ENCODE results near the gene C1orf74. TPM values are rescaled to one million over a fixed set of nuclear protein-coding genes. Genes with fewer than 3 reads are reported as not detected.

The C1orf74 gene
- total RNA-seq, 2 experiments from 2014 or later, result 0.63 to 0.67 TPM

GRCh38 chr1:209741193-209741592 is 43.2 kb downstream of the C1orf74 start:
- ChIA-PET CTCF (no interaction called here), POLR2A (no interaction called here)
- no peak overlapping the region for H3K4me3 ChIP-seq (ENCODE audit: low read length)
- intact Hi-C loops (cut with DNase I, micrococcal nuclease), result no loop called here
- peaks cover 17% of the 10 kb centered on the region for H3K4me1 Mint-ChIP-seq (ENCODE audit: low read depth)
- no peaks in the 10 kb centered on the region for H3K27me3 Mint-ChIP-seq
- no peaks in the 10 kb centered on the region for H3K9me3 ChIP-seq (ENCODE audit: control insufficient read depth in 1 of 2, insufficient read depth in 1 of 2, low read length in 2 of 2)
- ATAC-seq (ENCODE audit: poor library complexity), result no peak
- H3K9me3 Mint-ChIP-seq, result no peaks in the 10 kb centered on the region
- peaks cover 4% of the 10 kb centered on the region for H3K4me1 ChIP-seq (ENCODE audit: insufficient read depth, low read length)
- H3K36me3 ChIP-seq (ENCODE audit: insufficient read depth, low read length), result no peaks in the 10 kb centered on the region
- H3K4me3 Mint-ChIP-seq, result no peak overlapping the region
- no peak overlapping the region for H3K27ac ChIP-seq (ENCODE audit: low read depth in 1 of 2, low read length in 2 of 2)
- no peaks in the 10 kb centered on the region for H3K27me3 ChIP-seq (ENCODE audit: control insufficient read depth in 1 of 2, insufficient read depth in 2 of 2, low read length in 2 of 2)
- no peaks in the 10 kb centered on the region for H3K36me3 Mint-ChIP-seq (ENCODE audit: low read depth)
- TF ChIP-seq, protein P1, sequence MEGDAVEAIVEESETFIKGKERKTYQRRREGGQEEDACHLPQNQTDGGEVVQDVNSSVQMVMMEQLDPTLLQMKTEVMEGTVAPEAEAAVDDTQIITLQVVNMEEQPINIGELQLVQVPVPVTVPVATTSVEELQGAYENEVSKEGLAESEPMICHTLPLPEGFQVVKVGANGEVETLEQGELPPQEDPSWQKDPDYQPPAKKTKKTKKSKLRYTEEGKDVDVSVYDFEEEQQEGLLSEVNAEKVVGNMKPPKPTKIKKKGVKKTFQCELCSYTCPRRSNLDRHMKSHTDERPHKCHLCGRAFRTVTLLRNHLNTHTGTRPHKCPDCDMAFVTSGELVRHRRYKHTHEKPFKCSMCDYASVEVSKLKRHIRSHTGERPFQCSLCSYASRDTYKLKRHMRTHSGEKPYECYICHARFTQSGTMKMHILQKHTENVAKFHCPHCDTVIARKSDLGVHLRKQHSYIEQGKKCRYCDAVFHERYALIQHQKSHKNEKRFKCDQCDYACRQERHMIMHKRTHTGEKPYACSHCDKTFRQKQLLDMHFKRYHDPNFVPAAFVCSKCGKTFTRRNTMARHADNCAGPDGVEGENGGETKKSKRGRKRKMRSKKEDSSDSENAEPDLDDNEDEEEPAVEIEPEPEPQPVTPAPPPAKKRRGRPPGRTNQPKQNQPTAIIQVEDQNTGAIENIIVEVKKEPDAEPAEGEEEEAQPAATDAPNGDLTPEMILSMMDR (IDR thresholded peaks at IDR 0.05), result no peak
- DNase-seq, result no peak
- no peak overlapping the region for H3K27ac Mint-ChIP-seq

DNA sequence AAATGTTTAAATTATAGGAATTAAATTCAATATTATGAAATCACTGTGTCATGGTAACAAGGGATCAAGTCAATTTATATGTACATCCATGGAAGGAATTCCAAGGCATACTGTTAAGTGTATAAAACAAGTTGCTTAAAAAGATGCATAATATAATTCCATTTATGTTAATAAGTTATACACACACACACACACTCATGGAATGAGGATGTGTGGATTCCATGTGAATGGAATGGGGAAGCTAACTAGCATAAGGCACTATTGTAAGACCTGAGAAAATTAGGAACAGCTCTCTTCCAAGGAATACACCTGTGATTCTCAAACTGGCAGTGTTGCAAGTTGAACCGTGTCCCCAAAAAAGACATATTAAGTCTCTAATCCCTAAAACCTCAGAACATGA is 46.1 kb downstream of the C1orf74 start:
- Histone ChIP-seq H3K27ac (ENCODE audit: low read depth in 1 of 2, low read length in 2 of 2) (no peak overlapping the region), H3K4me3 (ENCODE audit: low read length) (no peak overlapping the region), H3K27me3 (ENCODE audit: control insufficient read depth in 1 of 2, insufficient read depth in 2 of 2, low read length in 2 of 2) (no peaks in the 10 kb centered on the region), H3K4me1 (ENCODE audit: insufficient read depth, low read length) (peaks cover 4% of the 10 kb centered on the region), H3K9me3 (ENCODE audit: control insufficient read depth in 1 of 2, insufficient read depth in 1 of 2, low read length in 2 of 2) (no peaks in the 10 kb centered on the region), H3K36me3 (ENCODE audit: insufficient read depth, low read length) (no peaks in the 10 kb centered on the region)
- TF ChIP-seq, protein P1 (IDR thresholded peaks at IDR 0.05), result no peak
- no peak for DNase-seq
- Mint-ChIP-seq H3K9me3 (no peaks in the 10 kb centered on the region), H3K36me3 (ENCODE audit: low read depth) (no peaks in the 10 kb centered on the region), H3K4me1 (ENCODE audit: low read depth) (peaks cover 17% of the 10 kb centered on the region), H3K27me3 (no peaks in the 10 kb centered on the region), H3K27ac (no peak overlapping the region), H3K4me3 (no peak overlapping the region)
- CTCF ChIA-PET, result no interaction called here
- intact Hi-C loops (cut with DNase I, micrococcal nuclease), result no loop called here
- ATAC-seq (ENCODE audit: poor library complexity), result no peak
- POLR2A ChIA-PET, result no interaction called here

- no peak overlapping the region for H3K27ac Mint-ChIP-seq
- no peaks in the 10 kb centered on the region for H3K36me3 Mint-ChIP-seq (ENCODE audit: low read depth)
- no peak overlapping the region for H3K4me3 Mint-ChIP-seq
- Histone ChIP-seq H3K4me3 (ENCODE audit: low read length) (no peak overlapping the region), H3K27me3 (ENCODE audit: control insufficient read depth in 1 of 2, insufficient read depth in 2 of 2, low read length in 2 of 2) (no peaks in the 10 kb centered on the region), H3K36me3 (ENCODE audit: insufficient read depth, low read length) (no peaks in the 10 kb centered on the region), H3K27ac (ENCODE audit: low read depth in 1 of 2, low read length in 2 of 2) (no peak overlapping the region), H3K4me1 (ENCODE audit: insufficient read depth, low read length) (peaks cover 4% of the 10 kb centered on the region), H3K9me3 (ENCODE audit: control insufficient read depth in 1 of 2, insufficient read depth in 1 of 2, low read length in 2 of 2) (no peaks in the 10 kb centered on the region)
- H3K27me3 Mint-ChIP-seq, result no peaks in the 10 kb centered on the region
- ChIA-PET CTCF (interaction anchor here (1.3 kb wide), 1 partner anchor 11 kb away, joined by 4 read pairs; no protein-coding TSS in a partner anchor), POLR2A (interaction anchor here (0.8 to 1.4 kb wide), 2 partner anchors 9 to 32 kb away, joined by 3 to 4 read pairs; no protein-coding TSS in a partner anchor)
- peaks cover 10% of the 10 kb centered on the region for H3K4me1 Mint-ChIP-seq (ENCODE audit: low read depth)
- TF ChIP-seq, protein P1 (IDR thresholded peaks at IDR 0.05), result no peak
- DNase-seq, result no peak
- no peaks in the 10 kb centered on the region for H3K9me3 Mint-ChIP-seq
- ATAC-seq (ENCODE audit: poor library complexity), result no peak
- intact Hi-C loops (cut with DNase I, micrococcal nuclease), result no loop called here
Observed at GRCh38 chr1:209737118-209737505, 47.2 kb downstream of the C1orf74 start.

Data from CD4-positive, alpha-beta T cell (primary cell).